NCI-H446 (cell line): ENCODE measurements around the gene PLD3.
"Not testable (repeated sequence)": the region's sequence is repeated elsewhere in the genome, so short reads cannot be mapped to it uniquely, and the experiment has no call there.

Experiments
- DNase-seq, 2 experiments: peaks; one replicate each; lab custom pipeline; 2025; lab: John Stamatoyannopoulos, UW

Gene PLD3

DNA sequence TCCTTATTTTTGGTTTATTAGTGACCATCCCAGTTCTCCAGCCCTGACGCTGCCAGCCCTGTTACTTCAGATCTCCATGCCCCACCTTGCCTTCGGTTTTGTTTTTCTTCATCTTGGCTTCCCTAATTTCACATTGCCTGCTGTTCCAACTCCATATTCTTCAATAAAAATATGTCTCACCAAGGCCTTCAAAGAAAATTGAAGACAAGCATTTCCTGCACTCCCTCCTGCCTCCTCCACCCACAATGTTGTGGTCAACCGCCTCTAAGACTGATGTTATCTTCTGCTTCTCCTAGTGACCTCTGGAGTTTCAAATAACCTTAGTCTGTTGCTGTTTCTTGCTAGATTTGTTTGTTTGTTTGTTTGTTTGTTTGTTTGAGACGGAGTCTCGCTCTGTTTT is 14.6 kb downstream of the PLD3 start:
- DNase-seq, result no peak

DNA sequence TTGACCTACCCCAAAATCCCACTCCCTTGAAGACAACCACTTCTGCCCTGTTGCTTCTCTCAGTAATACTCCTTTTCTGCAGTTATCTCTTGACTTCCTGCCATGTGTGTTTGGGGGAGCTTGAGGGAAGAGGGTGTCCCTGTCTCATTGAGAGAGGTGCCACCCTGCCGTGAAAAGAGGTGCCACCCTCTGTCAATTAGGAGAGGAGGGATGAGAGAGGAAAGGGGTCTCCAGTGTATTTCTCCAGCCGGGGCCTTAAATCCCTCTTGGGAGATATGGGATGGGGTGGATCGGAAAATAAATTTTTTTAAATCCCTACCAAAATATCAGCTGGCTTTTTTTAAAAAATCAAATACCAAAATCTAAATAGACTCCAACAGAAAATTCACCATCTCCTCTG is 16.5 kb downstream of the PLD3 start:
- DNase-seq, result no peak

DNA sequence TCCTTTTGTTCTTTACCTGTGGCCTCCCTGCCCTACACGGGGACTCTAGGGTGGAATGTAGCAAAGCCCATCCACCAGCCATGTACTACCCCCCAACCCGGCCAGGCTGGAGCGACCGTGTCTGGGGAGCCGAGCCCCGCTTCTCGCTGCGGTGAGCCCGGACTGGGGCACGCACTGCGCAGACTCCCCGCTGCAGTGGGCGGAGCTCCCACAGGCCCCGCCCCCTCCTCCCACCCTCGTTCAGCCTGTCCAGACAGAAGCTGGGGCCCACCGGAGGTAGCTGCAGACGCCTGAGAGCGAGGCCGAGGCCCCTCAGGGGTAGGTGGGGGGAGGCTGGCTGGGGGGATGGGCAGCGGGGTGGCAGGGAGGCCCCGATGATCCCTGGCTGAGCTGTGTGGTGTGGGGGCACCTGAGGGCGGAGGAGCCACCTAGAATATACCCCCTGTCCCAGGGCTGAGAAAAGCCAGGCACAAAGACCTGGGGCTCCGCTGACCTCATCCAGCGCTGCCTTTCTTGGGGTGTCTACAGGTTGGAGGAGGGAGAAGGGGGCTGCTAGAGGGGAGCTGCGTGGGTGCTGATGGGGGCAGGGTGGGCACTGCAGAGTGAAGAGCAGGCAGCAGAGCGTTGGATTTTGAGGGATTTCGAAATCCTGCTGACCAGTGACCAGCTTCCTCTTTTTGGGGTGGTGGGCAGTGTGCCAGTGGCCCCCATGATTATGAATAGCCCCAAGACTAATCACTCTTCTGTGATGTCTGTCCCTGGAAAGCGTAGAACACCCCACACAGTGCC is 17.3 kb downstream of the PLD3 start:
- no peak for DNase-seq

DNA sequence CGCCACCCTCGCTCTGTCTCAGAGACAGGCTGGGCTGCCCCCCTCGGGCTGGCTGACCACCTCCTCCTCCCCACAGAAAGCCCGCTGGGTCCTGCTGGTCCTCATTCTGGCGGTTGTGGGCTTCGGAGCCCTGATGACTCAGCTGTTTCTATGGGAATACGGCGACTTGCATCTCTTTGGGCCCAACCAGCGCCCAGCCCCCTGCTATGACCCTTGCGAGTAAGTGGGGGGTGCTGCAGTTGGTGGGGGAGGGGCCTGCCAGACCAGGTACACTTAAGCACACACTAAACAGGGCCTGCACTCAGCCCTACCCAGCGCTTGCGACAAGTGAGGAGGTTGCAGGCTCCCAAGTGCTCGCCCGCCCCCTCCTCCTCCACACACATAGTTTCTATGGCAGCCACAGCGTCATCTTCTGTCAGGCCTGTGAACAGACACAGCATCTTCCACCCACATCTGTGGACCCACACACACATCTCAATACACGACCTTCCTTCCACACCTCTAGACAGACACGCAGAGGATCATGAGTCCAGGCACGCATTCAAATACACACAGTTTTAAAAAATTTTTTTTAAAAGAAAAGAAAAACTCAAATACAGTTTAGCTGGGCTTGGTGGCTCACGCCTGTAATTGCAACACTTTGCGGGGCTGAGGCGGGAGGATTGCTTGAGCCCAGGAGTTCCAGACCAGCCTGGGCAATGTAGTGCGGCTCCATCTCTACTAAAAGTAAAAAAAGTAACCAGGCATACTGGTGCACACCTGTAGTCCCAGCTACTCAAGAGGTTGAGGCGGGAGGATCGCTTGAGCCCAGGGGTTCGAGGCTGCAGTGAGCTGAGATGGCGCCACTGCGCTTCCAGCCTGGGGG is 18.4 kb downstream of the PLD3 start:
- DNase-seq, result no peak

DNA sequence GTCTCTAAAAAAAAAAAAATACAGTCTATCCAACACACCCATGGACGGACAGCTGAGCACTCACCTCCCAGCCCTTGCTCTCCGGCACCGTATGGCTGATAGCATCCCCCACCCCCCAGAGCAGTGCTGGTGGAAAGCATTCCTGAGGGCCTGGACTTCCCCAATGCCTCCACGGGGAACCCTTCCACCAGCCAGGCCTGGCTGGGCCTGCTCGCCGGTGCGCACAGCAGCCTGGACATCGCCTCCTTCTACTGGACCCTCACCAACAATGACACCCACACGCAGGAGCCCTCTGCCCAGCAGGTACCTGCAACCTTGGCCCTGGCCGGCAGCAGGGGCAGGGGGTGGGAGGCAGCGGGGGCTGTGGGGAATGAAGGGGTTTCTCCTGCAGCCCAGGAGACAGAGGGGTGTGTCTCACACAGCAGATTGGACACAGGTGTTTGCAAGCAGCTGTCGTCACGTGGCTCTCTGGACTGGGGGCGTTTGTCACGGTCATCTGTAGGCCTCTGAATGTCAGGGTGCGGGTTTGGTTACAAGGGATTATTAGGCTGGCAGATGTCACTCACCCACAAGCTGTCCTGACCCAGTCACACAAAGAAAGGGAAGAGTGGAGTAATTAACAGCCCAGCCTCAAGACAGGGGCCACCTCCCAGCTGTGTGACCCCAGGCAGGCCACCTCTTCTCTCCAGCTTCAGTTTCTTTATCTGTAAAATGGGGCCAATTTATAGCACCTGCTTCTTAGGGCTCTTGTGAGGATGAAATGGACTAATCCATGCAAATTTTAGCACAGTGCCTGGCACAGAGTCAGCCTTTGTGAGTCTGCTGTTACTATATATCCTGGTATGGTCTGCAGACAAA is 19.3 kb downstream of the PLD3 start:
- DNase-seq, result no peak

DNA sequence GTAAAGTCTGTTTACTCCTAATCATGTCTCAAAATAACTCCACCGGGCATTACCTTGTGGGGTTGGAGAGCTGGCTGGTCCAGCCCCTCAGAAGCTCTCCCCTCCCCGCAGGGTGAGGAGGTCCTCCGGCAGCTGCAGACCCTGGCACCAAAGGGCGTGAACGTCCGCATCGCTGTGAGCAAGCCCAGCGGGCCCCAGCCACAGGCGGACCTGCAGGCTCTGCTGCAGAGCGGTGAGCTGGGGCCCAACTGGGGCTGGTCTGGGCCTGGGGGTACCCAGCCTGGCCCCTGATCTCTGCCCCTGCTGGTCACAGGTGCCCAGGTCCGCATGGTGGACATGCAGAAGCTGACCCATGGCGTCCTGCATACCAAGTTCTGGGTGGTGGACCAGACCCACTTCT is 21.3 kb downstream of the PLD3 start:
- no peak for DNase-seq

DNA sequence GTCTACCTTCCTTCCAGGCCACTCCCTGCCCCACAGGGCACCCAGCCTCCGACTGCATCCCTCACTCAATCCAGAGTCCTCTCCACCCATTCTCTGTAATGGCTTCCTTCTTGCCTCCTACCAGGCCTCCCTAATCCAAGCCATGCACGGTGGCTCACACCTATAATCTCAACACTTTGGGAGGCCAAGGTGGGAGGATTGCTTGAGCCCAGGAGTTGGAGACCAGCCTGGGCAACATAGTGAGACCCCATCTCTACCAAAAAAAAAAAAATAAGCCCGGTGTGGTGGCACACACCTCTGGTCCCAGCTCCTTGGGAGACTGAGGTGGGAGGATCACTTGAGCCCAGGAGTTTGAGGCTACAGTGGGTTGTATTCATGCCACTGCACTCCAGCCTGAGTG is 21.8 kb downstream of the PLD3 start:
- not testable (repeated sequence) for DNase-seq

DNA sequence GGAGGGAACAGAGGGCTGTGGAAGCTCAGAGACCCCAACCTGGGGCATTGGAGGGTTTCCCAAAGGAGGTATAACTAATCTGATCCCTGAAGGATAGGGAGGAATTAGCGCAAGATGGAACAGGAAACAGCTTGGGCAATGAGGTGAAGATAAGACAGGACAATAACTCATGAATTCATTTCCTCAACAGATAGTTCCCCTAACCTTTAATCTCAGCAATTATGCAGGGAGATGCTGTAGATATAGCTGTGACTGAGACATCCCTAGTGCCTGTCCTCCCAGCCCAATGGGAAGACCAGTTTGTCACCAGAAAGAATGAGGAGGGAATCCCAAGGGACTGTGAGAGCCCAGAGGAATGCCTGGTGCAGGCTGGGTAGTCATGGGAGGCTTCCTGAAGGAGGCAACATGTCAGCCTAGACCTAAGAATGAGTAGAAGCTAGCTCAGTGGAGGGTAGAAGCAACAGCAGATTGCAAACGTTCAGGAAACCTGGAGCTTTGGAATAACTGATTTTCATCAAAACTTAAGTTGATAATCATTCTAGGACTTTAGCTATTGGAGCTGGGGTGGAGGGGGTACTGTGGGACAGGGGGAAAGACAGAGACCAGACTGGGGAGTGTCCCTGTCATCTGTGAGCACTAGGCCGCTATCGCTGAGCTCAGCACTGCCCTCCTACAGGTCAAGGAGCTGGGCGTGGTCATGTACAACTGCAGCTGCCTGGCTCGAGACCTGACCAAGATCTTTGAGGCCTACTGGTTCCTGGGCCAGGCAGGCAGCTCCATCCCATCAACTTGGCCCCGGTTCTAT is 22.7 kb downstream of the PLD3 start:
- no peak for DNase-seq

DNA sequence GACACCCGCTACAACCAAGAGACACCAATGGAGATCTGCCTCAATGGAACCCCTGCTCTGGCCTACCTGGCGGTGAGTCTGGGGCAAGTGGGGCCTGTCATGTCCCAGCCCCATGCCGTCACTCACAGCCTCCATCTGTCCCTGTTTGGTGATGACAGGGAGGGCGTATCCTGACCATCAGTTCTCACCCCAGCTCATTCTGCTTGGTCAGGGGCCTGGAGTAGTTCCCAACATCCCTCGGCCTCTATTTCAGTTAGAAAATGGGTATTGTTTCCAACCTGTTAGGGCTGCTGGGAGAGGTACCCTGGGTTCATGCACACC is 23.3 kb downstream of the PLD3 start:
- no peak for DNase-seq

DNA sequence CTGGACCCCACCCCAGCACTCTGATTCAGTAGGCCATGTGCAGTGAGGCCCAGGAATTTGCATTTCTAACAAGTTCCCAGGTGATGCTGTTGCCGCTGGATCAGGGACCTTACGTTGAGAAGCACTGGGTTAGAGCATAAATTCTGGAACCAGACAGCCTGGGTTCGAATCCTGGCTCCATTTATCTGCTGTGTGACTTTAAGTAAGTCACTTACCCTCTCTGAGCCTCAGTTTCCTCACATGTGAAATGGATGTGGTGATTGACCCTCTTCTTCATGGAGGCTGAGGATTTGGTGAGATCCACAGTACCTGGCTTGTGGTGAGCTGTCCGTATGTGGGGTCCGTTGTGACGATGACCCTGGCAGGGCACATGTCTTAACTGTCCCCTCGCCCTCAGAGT is 25.6 kb downstream of the PLD3 start:
- DNase-seq, result no peak

DNA sequence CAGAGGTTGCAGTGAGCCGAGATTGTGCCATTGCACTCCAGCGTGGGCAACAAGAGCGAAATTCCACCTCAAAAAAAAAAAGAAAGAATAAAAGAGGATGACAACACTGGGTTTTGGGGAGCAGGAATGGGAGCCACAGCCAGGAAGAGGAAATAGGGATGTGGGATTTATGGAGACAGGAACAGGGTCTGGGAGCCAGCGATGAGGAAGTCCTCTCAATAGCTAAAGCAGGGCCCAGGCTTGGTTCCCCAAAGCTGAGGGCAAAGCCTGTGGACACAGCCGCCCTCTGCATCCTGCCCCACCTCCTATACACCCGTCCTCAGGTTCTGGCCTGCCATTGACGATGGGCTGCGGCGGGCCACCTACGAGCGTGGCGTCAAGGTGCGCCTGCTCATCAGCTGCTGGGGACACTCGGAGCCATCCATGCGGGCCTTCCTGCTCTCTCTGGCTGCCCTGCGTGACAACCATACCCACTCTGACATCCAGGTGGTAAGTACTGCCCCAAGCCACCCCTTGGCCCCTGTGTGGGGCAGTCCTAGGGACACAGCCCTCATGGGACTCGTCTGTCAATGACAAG is 27.9 kb downstream of the PLD3 start:
- DNase-seq, result no peak

DNA sequence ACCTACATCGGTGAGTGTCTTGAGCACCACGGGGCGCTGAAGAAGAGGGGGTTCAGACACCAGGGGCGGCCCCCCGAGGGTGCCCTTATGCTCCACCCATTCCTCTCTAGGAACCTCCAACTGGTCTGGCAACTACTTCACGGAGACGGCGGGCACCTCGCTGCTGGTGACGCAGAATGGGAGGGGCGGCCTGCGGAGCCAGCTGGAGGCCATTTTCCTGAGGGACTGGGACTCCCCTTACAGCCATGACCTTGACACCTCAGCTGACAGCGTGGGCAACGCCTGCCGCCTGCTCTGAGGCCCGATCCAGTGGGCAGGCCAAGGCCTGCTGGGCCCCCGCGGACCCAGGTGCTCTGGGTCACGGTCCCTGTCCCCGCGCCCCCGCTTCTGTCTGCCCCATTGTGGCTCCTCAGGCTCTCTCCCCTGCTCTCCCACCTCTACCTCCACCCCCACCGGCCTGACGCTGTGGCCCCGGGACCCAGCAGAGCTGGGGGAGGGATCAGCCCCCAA is 29.4 kb downstream of the PLD3 start:
- DNase-seq, result no peak

DNA sequence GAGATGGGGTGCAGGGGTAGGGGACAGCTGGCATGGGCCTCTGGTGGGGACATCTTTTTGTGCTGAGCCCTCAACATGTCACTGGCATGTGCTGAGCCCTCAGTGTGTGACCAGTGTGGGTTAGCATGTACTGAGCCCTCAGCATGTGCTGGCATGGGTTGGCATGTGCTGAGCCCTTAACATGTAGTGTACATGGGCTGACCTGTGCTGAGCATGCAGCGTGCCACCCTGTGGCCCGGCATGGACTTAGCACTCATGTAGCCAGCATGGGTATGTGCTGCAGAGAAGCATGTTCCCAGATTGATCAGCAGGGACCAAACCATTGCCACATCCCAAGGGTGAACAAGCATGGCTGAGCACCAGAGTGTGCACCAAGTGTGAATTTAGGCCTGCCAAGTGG is 30.0 kb downstream of the PLD3 start:
- DNase-seq, result no peak

DNA sequence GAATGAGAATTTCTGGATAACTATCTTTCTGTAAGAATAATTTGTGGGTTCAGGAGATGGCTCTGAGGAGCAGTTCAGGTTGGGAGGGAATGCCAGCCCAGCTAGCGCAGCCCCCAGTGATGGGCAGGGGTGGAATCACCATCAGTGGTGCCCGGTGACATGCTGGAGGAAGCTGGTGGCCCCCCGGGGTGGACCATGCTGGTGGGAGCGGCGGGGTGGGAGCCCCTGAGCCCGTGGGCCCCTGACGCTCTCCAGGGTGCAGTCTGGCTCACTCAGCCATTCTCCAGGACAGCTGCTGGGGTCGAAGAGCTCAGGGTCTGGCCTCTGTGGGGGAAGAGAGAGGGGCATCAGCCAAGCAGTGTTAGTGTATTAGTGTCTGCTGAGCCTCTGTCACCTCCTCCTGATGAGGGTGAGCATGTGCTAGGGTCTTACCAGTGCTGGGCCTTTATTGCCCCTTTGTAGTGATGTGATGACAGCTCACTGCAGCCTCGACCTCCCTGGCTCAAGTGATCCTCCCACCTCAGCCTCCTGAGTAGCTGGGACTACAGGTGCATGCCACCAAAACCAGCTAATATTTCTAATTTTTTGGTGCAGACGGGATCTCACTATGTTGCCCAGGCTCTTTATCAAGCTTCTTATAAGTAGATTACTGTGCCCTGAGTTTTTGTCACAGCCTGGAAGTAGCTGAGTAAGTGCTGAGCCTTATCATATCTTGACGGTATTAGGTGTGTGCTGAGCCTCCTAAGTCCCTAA is 31.1 kb downstream of the PLD3 start:
- no peak for DNase-seq

DNA sequence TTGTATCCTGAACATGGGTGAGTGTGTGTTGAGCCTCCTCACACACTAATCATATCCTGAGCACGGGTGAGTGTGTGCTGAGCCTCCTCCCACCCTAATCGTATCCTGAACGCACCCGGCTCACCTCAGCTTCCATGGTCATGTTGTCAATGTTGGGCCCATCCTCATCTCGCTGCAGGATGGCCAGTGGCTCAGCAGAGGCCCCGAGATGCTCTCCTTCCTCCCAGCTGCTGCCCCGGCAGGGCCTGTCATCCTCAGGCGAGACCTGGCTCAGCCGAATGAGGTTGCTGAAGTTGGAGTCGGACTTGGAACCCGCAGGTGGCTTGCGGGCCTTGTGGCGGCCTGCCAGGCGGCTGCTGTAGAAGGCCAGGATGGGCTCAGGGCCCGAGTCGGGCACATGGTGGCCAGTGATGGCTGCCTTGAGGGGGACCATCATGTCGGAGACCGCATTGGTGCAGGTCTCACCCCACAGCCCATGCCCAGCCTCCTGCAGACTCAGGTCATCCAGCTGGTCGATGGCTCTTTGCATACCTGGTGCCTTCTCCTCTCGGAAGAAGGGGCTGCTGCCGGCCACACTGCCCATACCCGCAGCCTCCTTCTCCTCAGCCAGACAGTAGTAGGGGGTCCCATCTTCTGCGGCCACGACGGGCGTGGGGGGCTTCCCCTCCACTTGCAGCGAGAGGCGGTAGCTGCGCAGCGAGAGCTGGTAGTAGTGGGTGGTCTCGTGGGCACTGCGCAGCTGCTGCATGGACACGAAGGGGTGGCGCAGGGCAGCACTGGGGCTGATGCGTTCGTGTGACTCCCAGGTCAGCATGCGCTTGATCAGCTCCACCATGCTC is 31.9 kb downstream of the PLD3 start:
- DNase-seq, result no peak

DNA sequence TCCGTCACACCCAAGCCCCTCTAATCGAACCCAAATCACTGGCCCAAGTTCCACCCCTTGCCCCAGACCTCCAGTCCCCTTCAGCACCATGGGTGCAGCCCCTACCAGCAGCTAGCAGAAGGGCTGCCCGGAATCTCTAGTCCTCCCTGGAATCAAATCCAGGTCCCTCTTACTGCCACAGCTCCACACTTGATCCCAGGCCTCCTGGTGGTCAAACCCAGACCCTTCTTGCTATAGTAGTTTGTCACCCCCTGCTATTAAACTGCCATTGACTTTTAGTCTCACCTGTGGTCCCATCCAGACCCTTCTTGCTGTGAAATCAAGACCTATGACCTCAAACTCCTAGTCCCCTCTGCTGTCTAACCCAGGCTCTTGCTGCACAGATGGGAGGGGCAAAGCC is 32.8 kb downstream of the PLD3 start:
- DNase-seq, result no peak

DNA sequence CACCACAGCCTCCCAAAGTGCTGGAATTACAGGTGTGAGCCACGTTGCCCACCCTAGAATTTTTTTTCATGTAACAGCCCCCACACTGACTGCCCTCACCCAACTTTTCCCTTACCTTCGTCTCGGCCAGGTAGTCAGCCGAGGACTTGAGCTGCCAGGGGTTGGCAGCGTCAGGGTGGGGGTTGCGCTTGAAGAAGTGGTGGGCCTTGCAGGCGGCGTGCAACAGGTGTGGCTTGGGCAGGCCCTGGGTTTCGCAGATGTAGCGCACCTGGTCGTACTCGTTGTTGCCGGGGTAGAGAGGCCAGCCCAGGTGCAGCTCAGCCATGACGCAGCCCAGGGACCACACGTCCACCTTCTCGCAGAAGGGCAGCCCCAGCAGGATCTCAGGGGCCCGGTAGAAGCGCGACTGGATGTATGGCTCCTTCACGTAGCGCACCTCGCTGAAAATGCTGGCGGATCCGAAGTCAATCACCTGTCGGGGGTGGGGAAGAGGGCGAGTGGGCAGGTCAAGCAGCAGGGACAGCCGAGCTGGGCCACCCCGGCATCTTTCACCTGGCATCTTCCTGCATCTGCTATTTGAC is 35.3 kb downstream of the PLD3 start:
- DNase-seq, result no peak

DNA sequence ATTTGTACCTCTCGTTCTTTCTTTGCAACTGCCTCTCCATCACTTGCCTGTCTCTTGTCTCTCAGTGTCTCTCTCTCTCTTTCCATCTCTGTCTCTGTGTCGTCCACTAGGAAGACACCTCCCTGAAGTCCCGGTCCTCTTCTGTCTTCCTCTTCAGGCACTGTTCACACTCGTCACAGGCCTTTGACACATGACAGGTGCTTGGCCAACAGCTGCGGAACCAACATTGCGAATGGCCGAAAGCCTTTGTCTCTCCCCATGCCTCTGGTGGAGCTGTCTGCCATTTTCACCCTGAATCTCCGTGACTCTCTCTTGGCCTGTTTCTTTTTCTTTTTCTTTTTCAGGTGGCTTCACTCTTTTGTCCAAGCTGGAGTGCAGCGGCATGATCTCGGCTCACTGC is 38.7 kb downstream of the PLD3 start:
- DNase-seq, result no peak

DNA sequence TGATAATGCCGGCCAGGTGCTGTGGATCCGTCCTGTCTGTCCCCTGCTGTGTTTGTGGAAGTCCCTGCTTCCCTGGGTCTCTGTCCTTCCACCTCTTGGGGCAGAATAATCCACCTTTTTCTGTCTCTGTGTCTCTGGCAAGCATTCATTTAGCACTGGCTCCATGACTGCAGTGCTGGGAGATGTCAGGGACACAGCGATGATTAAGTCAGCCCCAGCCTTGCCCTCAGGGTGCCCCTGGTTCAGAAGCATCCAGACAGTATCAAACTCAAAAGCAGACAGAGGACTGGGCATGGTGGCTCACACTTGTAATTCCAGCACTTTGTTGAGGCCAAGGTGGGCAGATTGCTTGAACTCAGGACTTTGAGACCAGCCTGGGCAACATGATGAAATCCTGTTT is 40.0 kb downstream of the PLD3 start:
- DNase-seq, result no peak
